ENCODE data around the gene ARHGDIB.

ARHGDIB gene

DNA sequence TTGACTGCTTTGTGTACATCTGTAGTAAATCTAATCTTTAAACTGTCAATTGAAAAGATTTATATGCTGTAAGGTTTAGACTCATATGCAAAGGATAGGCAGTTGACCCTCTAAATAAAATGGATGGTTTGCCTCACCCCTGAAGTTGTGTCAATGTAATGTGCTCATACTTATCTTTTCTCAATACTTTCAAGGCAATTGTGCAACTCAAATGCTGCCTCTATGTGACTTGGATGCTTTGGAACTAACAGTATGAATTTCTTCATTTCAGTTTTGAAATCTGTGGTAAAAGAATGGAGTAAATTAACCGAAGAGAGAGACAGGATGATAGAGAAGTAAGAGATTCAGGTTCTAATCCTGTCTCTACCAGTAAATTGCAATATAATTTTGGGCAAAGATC, 21.2 kb upstream of the ARHGDIB start:
- no peak for DNase-seq

GRCh38 chr12:14981049-14981448, 19.6 kb upstream of the ARHGDIB start:
- no peak for DNase-seq

- no peak for DNase-seq
Measured at GRCh38 chr12:14979468-14979867, 18.1 kb upstream of the ARHGDIB start.

DNA sequence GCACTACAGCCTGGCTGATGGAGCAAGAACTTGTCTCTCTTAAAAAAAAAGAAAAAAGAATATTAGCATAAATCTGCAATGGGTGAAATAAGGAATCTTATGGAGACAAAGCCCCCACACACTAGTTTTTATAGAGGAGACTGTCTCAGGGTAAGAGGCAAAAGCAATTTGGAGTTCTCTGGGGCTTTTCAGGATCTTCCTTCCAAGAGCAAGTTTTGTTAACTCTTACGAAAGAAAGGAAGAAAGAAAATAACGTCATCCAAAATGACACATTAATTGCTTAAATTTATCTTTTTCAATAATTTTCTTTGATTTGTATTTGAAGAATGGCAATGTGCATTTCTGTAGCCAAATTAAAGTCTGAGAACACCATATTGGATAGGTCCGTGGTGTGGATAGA, 15.3 kb upstream of the ARHGDIB start:
- no peak for DNase-seq

GRCh38 chr12:14975457-14975856, 14.1 kb upstream of the ARHGDIB start:
- DNase-seq = no peak

- DNase-seq = no peak
Measured at GRCh38 chr12:14974633-14975032, 13.2 kb upstream of the ARHGDIB start.

- no peak for DNase-seq
Measured at GRCh38 chr12:14972816-14973215, 11.4 kb upstream of the ARHGDIB start, which contains the start of gene PDE6H. Gene PDE6H, plus strand, starts transcription at chr12:14973042. Its CDS starts 4,971 bp downstream, at chr12:14978013.

- DNase-seq = no peak
Measured at GRCh38 chr12:14970473-14970872, 9.1 kb upstream of the ARHGDIB start.

- DNase-seq = no peak
Measured at GRCh38 chr12:14968478-14968877, 7.1 kb upstream of the ARHGDIB start.

DNA sequence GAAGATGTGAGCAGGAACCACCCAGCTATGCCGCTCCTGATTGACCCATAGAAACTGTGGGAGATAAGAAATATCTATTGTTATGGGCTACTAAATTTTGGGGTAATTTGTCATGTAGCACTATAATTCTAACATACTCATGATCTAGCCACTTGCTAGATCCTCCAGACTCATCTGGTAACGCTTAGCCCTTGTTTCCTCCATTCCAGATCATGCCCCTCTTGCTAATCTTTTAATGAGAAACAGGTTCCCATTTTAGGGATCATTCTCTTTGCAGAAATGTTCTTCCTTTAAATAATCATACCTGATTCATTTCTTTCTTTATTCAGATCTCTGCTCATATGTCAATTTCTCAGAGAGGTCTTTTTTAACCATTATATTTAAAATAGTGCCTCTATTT, 3.8 kb upstream of the ARHGDIB start:
- DNase-seq = no peak

DNA sequence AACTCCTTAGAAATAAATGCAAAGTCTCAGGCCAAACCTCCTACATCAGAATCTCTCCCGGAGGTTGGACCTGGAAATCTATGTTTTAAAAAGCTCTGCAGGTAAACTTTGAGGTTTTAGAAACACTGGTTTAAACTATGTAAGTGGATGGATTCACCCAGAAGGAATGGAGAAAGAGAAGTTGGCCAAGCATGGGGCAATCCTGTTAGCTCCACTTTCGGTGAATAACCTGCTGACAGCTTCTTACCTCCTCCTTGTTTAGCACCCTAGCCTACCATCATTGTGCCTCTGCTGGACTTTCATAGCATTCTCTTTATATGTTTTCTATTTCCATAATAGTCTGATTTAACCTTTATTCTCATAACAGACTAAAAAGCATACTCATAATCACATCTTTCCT, 3.0 kb upstream of the ARHGDIB start:
- DNase-seq = no peak

- no peak for DNase-seq
Measured at GRCh38 chr12:14963520-14963919, 2.1 kb upstream of the ARHGDIB start.

- DNase-seq = no peak
Measured at GRCh38 chr12:14962797-14963196, 1.4 kb upstream of the ARHGDIB start.

DNA sequence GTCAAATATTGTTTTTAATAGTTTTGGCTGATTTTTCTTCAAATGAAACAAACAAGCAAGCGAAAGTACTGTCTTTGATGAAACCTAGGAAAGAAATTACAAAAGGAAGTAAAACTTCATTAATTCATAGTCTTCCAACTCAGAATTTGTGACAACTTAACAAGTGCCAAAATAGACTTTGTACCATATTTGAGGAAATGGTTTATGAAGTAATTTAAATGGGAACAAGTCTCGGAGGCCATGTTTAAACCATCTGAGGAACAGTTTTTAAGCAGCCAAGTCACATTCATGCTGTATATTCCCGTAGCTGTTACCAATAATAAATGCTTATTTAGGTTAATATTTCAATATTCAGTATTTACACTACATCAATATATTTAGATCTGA, 745 bp upstream of the ARHGDIB start:
- no peak for DNase-seq

DNA sequence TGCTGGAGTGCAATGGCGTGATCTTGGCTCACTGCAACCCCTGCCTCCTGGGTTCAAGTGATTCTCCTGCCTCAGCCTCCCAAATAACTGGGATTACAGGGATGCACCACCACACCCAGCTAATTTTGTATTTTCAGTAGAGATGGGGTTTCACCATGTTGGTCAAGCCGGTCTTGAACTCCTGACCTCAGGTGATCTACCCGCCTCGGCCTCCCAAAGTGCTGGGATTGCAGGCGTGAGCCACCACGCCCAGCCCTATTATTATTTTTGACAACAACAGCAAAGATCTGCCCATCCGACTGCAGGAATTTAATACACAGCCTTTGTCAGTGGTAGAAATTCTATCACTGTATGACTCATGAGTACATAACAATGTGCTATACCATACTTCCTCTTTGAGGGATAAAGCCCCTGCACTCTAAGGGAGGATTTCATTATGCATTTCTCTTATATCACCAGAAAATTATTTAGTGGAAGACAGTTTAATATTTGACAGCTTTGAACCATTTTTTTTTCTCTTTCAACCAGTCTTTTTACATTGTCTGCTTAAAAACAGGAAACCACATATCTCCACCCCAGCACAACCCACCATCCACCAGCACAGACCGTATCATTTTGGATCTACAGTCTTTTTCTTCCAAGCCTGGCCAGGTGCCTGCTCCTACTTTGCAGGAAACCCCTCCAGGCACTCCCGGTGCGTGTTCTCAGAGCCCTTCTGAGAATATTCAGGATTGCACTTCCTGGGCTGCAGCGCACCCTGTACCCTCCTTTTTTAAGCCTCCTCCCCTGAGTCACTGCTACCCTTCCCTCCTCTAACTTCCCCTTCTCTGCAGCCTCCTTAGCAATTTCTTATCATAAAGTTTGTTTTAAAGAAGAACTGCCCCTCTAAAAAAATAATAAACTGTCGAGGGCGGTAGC, 594 bp downstream of the ARHGDIB start:
- DNase-seq = no peak

- DNase-seq = no peak
Measured at GRCh38 chr12:14959916-14960496, 1.4 kb downstream of the ARHGDIB start.

GRCh38 chr12:14959463-14959862, 1.9 kb downstream of the ARHGDIB start:
- no peak for DNase-seq

GRCh38 chr12:14959126-14959440, 2.3 kb downstream of the ARHGDIB start:
- DNase-seq = no peak

DNA sequence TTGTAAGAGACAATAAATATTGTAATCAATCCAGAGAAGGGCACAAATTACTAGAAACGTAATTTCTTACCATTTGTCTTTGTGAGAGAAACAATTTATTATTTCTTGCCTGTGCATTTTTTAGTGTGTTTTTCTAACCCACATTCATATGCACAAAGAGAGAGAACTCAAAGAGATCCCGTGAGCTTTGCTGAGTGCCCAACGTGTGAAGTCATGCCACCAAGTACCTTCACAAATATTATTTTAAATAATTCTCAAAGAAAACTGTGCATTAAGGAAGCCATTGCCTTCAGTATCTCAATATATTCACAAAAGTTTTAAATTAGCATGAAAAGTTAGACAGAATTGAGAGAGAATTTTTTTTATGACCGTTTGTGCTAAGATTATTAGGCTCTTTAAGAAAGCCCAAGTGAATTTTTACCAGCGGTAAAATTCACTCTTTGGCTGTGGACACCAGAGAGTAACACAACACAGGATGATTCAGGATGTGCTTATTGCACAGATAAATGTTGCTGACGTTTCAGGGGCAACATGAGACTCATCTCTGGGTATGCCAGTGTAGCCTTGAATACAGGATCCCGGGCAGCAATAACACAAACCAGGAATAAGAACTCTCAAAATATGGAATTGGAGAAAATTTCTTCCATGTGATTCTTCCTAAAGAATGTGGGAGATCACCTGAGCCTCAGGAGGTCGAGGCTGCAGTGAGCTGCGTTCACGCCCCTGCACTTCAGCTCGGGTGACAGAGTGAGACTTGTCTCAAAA, 2.9 kb downstream of the ARHGDIB start:
- no peak for DNase-seq

- no peak for DNase-seq
Measured at GRCh38 chr12:14957551-14958168, 3.7 kb downstream of the ARHGDIB start.

DNA sequence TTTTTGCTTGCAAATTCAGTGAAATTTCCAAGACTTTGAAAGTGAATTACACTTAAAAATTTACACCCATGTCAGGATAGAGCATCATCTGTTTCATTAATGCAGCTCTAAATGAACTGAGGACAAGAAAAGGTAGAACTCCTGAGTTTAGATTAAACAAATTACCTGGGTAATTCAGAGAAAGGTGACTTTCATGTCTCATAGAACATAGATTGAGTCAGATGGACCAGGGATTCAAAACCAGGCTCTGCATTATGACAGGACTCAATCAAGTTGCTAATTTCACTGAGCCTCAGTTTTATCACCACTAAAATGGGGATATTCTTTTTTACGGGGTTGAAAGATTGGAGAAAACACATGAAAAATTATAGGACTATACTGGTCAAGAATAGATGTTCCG, 4.5 kb downstream of the ARHGDIB start:
- no peak for DNase-seq

- no peak for DNase-seq
Measured at GRCh38 chr12:14956024-14956891, 5.1 kb downstream of the ARHGDIB start.
